AG09309 (cell line): ENCODE results near the gene KCNJ2.

Experiments
- DNase-seq: peaks from one replicate; pipeline ENCODE4 v3.0.0-alpha.2; 2010; ENCODE audit warnings: low read depth
- H3K4me3 ChIP-seq: 2 replicates; pipeline ENCODE4 v1.5.1; 2011; ENCODE audit warnings: mild to moderate bottlenecking, low read depth, low read length, moderate library complexity; ENCODE audit not compliant: control insufficient read depth
- CTCF ChIP-seq: IDR thresholded peaks from 2 replicates; pipeline ENCODE4 v1.5.1; 2011; ENCODE audit warnings: mild to moderate bottlenecking, low read depth, low read length, inconsistent platforms; ENCODE audit not compliant: insufficient read depth, control insufficient read depth; ENCODE audit errors: missing control alignments

KCNJ2 gene

GRCh38 chr17:70217571-70217970 is 48.2 kb downstream of the KCNJ2 start:
- no peak for TF ChIP-seq CTCF
- DNase-seq: no peak
- H3K4me3 ChIP-seq: no peak overlapping the region

DNA sequence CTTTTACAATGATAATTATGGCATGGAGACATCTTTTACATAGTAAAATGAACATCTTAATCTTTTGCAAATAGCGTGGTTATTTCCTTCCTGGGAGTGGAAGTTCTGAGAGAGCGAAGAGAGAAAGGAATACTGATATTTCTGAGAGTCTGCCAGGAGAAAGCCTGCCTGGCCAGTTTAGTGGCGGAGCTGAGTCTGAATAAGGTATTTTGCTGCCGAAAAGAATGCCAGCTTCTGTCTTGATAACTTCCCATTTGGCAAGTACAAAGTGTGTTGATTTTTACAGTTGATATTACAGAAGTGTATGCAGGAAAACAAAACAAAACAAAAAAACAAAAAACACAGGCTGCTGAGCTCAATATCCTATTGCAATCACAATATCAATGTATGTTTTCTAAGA is 55.9 kb downstream of the KCNJ2 start:
- no peak for TF ChIP-seq CTCF
- no peak for DNase-seq
- no peak overlapping the region for H3K4me3 ChIP-seq
